DOHH2 (cell line): ENCODE results near the gene FBN1.

Experiments used
- H3F3A ChIP-seq: fragments of 200-600 bp; sonication (generic), shearing (Covaris generic); 2 replicates; pipeline ENCODE4 v1.6.0; 2016; ENCODE audit warnings: antibody characterized with exemption, mild to moderate bottlenecking; ENCODE audit not compliant: control insufficient read depth, insufficient read depth
- H3K27ac ChIP-seq: fragments of 200-600 bp; sonication (generic); 2 replicates; pipeline ENCODE4 v1.5.1; 2014; ENCODE audit warnings: low read depth, mild to moderate bottlenecking, low read length, moderate library complexity
- H3K27me3 ChIP-seq: fragments of 200-600 bp; sonication (generic); 2 replicates; pipeline ENCODE4 v1.6.1; 2014; ENCODE audit warnings: mild to moderate bottlenecking, low read length, mixed read lengths; ENCODE audit not compliant: control insufficient read depth
- H3K36me3 ChIP-seq: fragments of 200-600 bp; sonication (generic); 2 replicates; pipeline ENCODE4 v1.6.1; 2014; ENCODE audit warnings: mild to moderate bottlenecking, low read length, moderate library complexity, mixed read lengths; ENCODE audit not compliant: control insufficient read depth
- H3K4me1 ChIP-seq: fragments of 200-600 bp; sonication (generic); 2 replicates; pipeline ENCODE4 v1.6.1; 2014; ENCODE audit warnings: mild to moderate bottlenecking, low read length, mixed read lengths; ENCODE audit not compliant: control insufficient read depth
- H3K4me2 ChIP-seq: fragments of 200-600 bp; sonication (generic); 2 replicates; pipeline ENCODE4 v1.6.0; 2014; ENCODE audit warnings: mild to moderate bottlenecking, low read length, moderate library complexity
- H3K4me3 ChIP-seq: fragments of 200-600 bp; sonication (generic); 2 replicates; pipeline ENCODE4 v1.5.1; 2014; ENCODE audit warnings: mild to moderate bottlenecking, low read length, mixed read lengths
- H3K79me2 ChIP-seq: fragments of 200-600 bp; sonication (generic); 2 replicates; pipeline ENCODE4 v1.6.1; 2014; ENCODE audit warnings: mild to moderate bottlenecking, low read length, mixed read lengths; ENCODE audit not compliant: control insufficient read depth
- H3K9me2 ChIP-seq: fragments of 200-600 bp; sonication (generic); replicated peaks from 2 replicates; pipeline ENCODE4 v1.6.1; 2014; ENCODE audit warnings: mild to moderate bottlenecking, low read length, mixed read lengths; ENCODE audit not compliant: control insufficient read depth
- H3K9me3 ChIP-seq: fragments of 200-600 bp; sonication (generic); 2 replicates; pipeline ENCODE4 v1.6.1; 2014; ENCODE audit warnings: antibody characterized with exemption, low read length, mixed read lengths; ENCODE audit not compliant: control insufficient read depth, insufficient read depth
- H4K20me1 ChIP-seq: fragments of 200-600 bp; sonication (generic); 2 replicates; pipeline ENCODE4 v1.6.0; 2014; ENCODE audit warnings: low read depth, mild to moderate bottlenecking, antibody characterized with exemption, low read length, moderate library complexity; ENCODE audit not compliant: control insufficient read depth, insufficient read depth
- EZH2phosphoT487 ChIP-seq: fragments of 200-600 bp; sonication (generic); IDR thresholded peaks from 2 replicates; pipeline ENCODE4 v1.6.1; 2017; ENCODE audit warnings: borderline replicate concordance, mild to moderate bottlenecking, antibody characterized with exemption, low read length, moderate library complexity, mixed read lengths
- TF ChIP-seq, protein P1 (sequence below): fragments of 200-600 bp; sonication (generic); IDR thresholded peaks from one replicate; pipeline ENCODE4 v1.5.1; 2014; ENCODE audit warnings: antibody characterized with exemption, mild to moderate bottlenecking, low read depth, low read length; ENCODE audit not compliant: poor library complexity, severe bottlenecking

Gene FBN1

GRCh38 chr15:48537271-48538113 is 108.0 kb downstream of the FBN1 start:
- no peaks in the 10 kb centered on the region for H3K9me3 ChIP-seq
- H3K79me2 ChIP-seq = no peaks in the 10 kb centered on the region
- no peak overlapping the region for H3K4me3 ChIP-seq
- no peaks in the 10 kb centered on the region for H3K4me1 ChIP-seq
- no peaks in the 10 kb centered on the region for H3K36me3 ChIP-seq
- no peaks in the 10 kb centered on the region for H3F3A ChIP-seq
- H3K9me2 ChIP-seq = no peaks in the 10 kb centered on the region
- H3K27me3 ChIP-seq = no peaks in the 10 kb centered on the region
- H4K20me1 ChIP-seq = no peaks in the 10 kb centered on the region
- no peak for TF ChIP-seq EZH2phosphoT487
- TF ChIP-seq, protein P1, sequence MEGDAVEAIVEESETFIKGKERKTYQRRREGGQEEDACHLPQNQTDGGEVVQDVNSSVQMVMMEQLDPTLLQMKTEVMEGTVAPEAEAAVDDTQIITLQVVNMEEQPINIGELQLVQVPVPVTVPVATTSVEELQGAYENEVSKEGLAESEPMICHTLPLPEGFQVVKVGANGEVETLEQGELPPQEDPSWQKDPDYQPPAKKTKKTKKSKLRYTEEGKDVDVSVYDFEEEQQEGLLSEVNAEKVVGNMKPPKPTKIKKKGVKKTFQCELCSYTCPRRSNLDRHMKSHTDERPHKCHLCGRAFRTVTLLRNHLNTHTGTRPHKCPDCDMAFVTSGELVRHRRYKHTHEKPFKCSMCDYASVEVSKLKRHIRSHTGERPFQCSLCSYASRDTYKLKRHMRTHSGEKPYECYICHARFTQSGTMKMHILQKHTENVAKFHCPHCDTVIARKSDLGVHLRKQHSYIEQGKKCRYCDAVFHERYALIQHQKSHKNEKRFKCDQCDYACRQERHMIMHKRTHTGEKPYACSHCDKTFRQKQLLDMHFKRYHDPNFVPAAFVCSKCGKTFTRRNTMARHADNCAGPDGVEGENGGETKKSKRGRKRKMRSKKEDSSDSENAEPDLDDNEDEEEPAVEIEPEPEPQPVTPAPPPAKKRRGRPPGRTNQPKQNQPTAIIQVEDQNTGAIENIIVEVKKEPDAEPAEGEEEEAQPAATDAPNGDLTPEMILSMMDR = no peak
- no peak overlapping the region for H3K27ac ChIP-seq
- H3K4me2 ChIP-seq = no peak overlapping the region

DNA sequence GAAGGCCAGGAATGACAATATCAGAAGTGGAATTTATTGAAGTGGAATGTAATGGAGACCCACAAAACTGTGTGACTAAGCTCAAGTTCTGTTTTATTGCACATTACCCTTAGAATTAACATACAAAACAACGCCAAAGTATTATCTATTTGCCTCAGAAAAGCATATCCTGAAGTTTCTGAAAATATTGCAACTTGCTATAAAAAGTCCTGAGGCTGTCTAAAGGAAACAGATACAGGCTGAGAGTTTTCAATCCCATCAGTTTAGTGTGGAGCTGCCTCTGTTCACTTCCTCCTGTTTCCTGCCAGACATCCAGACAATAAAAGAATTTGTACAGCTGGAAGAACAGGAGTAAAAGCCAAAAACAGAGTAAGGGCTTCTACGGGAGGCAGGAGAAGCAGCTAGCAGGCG is 108.8 kb downstream of the FBN1 start:
- Histone ChIP-seq H3K27me3 (no peaks in the 10 kb centered on the region), H3K4me3 (no peak overlapping the region), H3K9me2 (no peaks in the 10 kb centered on the region), H3K4me1 (no peaks in the 10 kb centered on the region), H3K79me2 (no peaks in the 10 kb centered on the region), H3K27ac (no peak overlapping the region), H3K36me3 (no peaks in the 10 kb centered on the region), H3F3A (no peaks in the 10 kb centered on the region), H3K9me3 (no peaks in the 10 kb centered on the region), H3K4me2 (no peak overlapping the region), H4K20me1 (no peaks in the 10 kb centered on the region)
- no peak for TF ChIP-seq EZH2phosphoT487
- TF ChIP-seq, protein P1 = no peak

DNA sequence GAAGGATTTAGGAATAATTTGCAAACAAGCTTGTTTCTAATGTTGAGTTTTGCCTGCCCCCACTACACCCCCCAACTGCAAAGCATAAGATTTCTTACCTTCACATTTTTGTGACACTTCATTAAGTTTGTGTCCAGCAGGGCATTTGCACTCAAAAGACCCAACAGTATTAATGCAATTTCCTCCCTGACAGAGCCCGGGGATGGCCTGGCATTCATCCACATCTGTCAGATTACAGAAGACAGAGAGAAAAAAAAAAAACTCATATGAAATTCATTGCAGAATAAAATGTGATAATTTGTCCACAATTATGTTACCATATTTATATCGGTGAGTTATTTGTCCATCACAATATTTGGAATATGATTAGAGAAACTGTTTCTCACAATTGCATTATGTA is 111.5 kb downstream of the FBN1 start:
- H3F3A ChIP-seq = no peaks in the 10 kb centered on the region
- H3K27me3 ChIP-seq = no peaks in the 10 kb centered on the region
- no peak overlapping the region for H3K4me3 ChIP-seq
- H3K4me2 ChIP-seq = no peak overlapping the region
- H3K9me3 ChIP-seq = no peaks in the 10 kb centered on the region
- H3K9me2 ChIP-seq = no peaks in the 10 kb centered on the region
- H3K27ac ChIP-seq = no peak overlapping the region
- H3K36me3 ChIP-seq = no peaks in the 10 kb centered on the region
- H3K79me2 ChIP-seq = no peaks in the 10 kb centered on the region
- H3K4me1 ChIP-seq = no peaks in the 10 kb centered on the region
- no peak for TF ChIP-seq EZH2phosphoT487
- TF ChIP-seq, protein P1 = no peak
- no peaks in the 10 kb centered on the region for H4K20me1 ChIP-seq
